Neutrophil (primary cell): Measurements from ENCODE around the gene CAMK1D.
A peak's percentile ranks its signal among the peaks of the same experiment; 100 is the strongest.

ENCODE experiments used
- H3K27ac ChIP-seq: fragments of 200-600 bp; sonication (generic); 2 replicates; pipeline ENCODE4 v1.5.1; 2016; ENCODE audit warnings: mild to moderate bottlenecking, moderate library complexity
- H3K27me3 ChIP-seq: fragments of 200-600 bp; sonication (generic); 2 replicates; pipeline ENCODE4 v1.6.0; 2016; ENCODE audit warnings: mild to moderate bottlenecking
- H3K36me3 ChIP-seq: fragments of 200-600 bp; sonication (generic); 2 replicates; pipeline ENCODE4 v1.5.1; 2017
- H3K4me1 ChIP-seq, 2 experiments: fragments of 200-600 bp in 1 of 2; sonication (generic) in 1 of 2; 1 replicate in 1 of 2; 2 replicates in 1 of 2; pipeline versions ENCODE4 v1.5.1 to v1.6.1; 2013 to 2016; ENCODE audit warnings: low read depth in 1 of 2, low read length in 1 of 2, mild to moderate bottlenecking in 1 of 2, moderate library complexity in 1 of 2; ENCODE audit not compliant: control insufficient read depth in 1 of 2, insufficient read depth in 1 of 2
- H3K4me3 ChIP-seq, 2 experiments: fragments of 200-600 bp in 1 of 2; sonication (generic) in 1 of 2; 1 replicate in 1 of 2; 2 replicates in 1 of 2; pipeline ENCODE4 v1.5.1; 2013 to 2016; ENCODE audit warnings: low read depth in 1 of 2, low read length in 1 of 2, mild to moderate bottlenecking in 1 of 2, moderate library complexity in 1 of 2
- H3K9me3 ChIP-seq: fragments of 200-600 bp; sonication (generic); 2 replicates; pipeline ENCODE4 v1.5.1; 2016
- CTCF ChIP-seq: fragments of 200-600 bp; sonication (generic); IDR thresholded peaks from 2 replicates; pipeline ENCODE4 v1.5.1; 2016; ENCODE audit warnings: antibody characterized with exemption

CAMK1D gene

GRCh38 chr10:12444981-12445700 is 95.8 kb downstream of the CAMK1D start:
- TF ChIP-seq CTCF: no peak
- no peak overlapping the region for H3K4me3 ChIP-seq
- H3K27ac ChIP-seq: no peak overlapping the region
- peaks cover 12 to 24% of the 10 kb centered on the region in 2 experiments for H3K4me1 ChIP-seq
- H3K27me3 ChIP-seq: no peaks in the 10 kb centered on the region
- no peaks in the 10 kb centered on the region for H3K9me3 ChIP-seq
- no peaks in the 10 kb centered on the region for H3K36me3 ChIP-seq

GRCh38 chr10:12445701-12446334 is 96.5 kb downstream of the CAMK1D start:
- TF ChIP-seq CTCF: no peak
- Histone ChIP-seq H3K4me3 (no peak overlapping the region), H3K27me3 (no peaks in the 10 kb centered on the region), H3K9me3 (no peaks in the 10 kb centered on the region), H3K4me1 (peaks cover 12 to 24% of the 10 kb centered on the region in 2 experiments), H3K36me3 (no peaks in the 10 kb centered on the region), H3K27ac (no peak overlapping the region)

GRCh38 chr10:12448340-12448728 is 99.0 kb downstream of the CAMK1D start:
- Histone ChIP-seq H3K27me3 (no peaks in the 10 kb centered on the region), H3K9me3 (no peaks in the 10 kb centered on the region), H3K36me3 (no peaks in the 10 kb centered on the region), H3K4me3 (peak overlapping the region; percentile 19 to 49), H3K27ac (peak overlapping the region; percentile 90), H3K4me1 (peaks cover 12 to 24% of the 10 kb centered on the region in 2 experiments)
- no peak for TF ChIP-seq CTCF

- Histone ChIP-seq H3K4me1 (peaks cover 12 to 24% of the 10 kb centered on the region in 2 experiments), H3K4me3 (peak overlapping the region; percentile 19 to 49), H3K27me3 (peaks cover 5% of the 10 kb centered on the region), H3K36me3 (no peaks in the 10 kb centered on the region), H3K9me3 (no peaks in the 10 kb centered on the region), H3K27ac (peak overlapping the region; percentile 90)
- no peak for TF ChIP-seq CTCF
These were observed 99.5 kb downstream of the CAMK1D start for GRCh38 chr10:12448729-12449391.

GRCh38 chr10:12455318-12455717 is 106.0 kb downstream of the CAMK1D start:
- TF ChIP-seq CTCF: no peak
- Histone ChIP-seq H3K27ac (no peak overlapping the region), H3K4me1 (peaks cover 0 to 5% of the 10 kb centered on the region in 2 experiments), H3K27me3 (peaks cover 6% of the 10 kb centered on the region), H3K4me3 (no peak overlapping the region), H3K36me3 (no peaks in the 10 kb centered on the region), H3K9me3 (no peaks in the 10 kb centered on the region)
